A673 (cell line): Measurements from ENCODE around the gene ZBED6.

Source experiments
- EZH2 ChIP-seq: fragments of 200-600 bp; sonication (generic); IDR thresholded peaks from 2 replicates; pipeline ENCODE4 v1.6.1; 2017; ENCODE audit warnings: borderline replicate concordance, low read depth, mild to moderate bottlenecking, mixed read lengths, antibody characterized with exemption, low read length; ENCODE audit not compliant: poor library complexity, severe bottlenecking
- TF ChIP-seq, protein P1 (sequence below): fragments of 300-800, 200-600 bp; sonication (generic); conservative IDR thresholded peaks from 2 replicates; pipeline ENCODE4 v1.5.1; 2017; ENCODE audit warnings: low read depth, mild to moderate bottlenecking, antibody characterized with exemption, low read length, moderate library complexity, mixed read lengths

DNA sequence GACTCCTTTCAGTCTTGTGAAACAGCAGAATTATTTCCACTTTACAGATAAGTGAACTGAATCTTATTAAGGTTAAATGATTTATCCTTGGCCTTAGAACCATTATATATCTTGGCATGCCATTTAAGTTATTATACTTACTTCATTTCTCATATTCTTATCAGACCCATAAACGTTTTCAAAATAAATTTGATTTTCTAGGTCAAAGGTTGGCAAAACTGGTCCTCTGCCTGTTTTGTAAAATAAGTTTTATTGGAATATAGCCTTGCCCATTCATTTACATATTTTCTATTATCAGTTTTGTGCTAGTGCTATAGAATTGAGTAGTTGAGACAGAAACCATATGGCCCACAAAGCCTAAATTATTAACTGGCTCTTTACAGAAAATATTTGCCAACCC is 33.1 kb downstream of the ZBED6 start:
- no peak for TF ChIP-seq EZH2
- TF ChIP-seq, protein P1, sequence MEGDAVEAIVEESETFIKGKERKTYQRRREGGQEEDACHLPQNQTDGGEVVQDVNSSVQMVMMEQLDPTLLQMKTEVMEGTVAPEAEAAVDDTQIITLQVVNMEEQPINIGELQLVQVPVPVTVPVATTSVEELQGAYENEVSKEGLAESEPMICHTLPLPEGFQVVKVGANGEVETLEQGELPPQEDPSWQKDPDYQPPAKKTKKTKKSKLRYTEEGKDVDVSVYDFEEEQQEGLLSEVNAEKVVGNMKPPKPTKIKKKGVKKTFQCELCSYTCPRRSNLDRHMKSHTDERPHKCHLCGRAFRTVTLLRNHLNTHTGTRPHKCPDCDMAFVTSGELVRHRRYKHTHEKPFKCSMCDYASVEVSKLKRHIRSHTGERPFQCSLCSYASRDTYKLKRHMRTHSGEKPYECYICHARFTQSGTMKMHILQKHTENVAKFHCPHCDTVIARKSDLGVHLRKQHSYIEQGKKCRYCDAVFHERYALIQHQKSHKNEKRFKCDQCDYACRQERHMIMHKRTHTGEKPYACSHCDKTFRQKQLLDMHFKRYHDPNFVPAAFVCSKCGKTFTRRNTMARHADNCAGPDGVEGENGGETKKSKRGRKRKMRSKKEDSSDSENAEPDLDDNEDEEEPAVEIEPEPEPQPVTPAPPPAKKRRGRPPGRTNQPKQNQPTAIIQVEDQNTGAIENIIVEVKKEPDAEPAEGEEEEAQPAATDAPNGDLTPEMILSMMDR, result no peak
